AG04449 (cell line): Measurements from ENCODE around the gene ADAMTSL3.

ENCODE experiments used
- CTCF ChIA-PET: fragments of 350-600 bp; formaldehyde crosslinking; extraction: SDS; loops from one replicate; lab custom pipeline; 2021; ENCODE audit warnings: antibody characterized with exemption; lab: Yijun Ruan, JAX
- POLR2A ChIA-PET: fragments of 400-600, 350-600 bp; formaldehyde crosslinking; extraction: SDS; loops from one replicate; lab custom pipeline; 2020; ENCODE audit warnings: antibody characterized with exemption, inconsistent platforms; lab: Yijun Ruan, JAX
- DNase-seq: peaks from one replicate; pipeline ENCODE4 v3.0.0-alpha.2; 2010; ENCODE audit warnings: low read depth, low spot score
- H3K4me3 ChIP-seq: 2 replicates; pipeline ENCODE4 v1.5.1; 2011; ENCODE audit warnings: low read depth, mild to moderate bottlenecking, control low read depth, low read length
- TF ChIP-seq, protein P1 (sequence below): IDR thresholded peaks from one replicate; pipeline ENCODE4 v1.5.1; 2011; ENCODE audit warnings: mild to moderate bottlenecking, moderate library complexity, low read length, control low read depth, inconsistent platforms; ENCODE audit not compliant: insufficient read depth; ENCODE audit errors: missing control alignments

Gene ADAMTSL3

GRCh38 chr15:83984601-83985000 is 330.7 kb downstream of the ADAMTSL3 start:
- no peak for DNase-seq
- H3K4me3 ChIP-seq: no peak overlapping the region
- ChIA-PET CTCF (no interaction called here), POLR2A (no interaction called here)
- TF ChIP-seq, protein P1, sequence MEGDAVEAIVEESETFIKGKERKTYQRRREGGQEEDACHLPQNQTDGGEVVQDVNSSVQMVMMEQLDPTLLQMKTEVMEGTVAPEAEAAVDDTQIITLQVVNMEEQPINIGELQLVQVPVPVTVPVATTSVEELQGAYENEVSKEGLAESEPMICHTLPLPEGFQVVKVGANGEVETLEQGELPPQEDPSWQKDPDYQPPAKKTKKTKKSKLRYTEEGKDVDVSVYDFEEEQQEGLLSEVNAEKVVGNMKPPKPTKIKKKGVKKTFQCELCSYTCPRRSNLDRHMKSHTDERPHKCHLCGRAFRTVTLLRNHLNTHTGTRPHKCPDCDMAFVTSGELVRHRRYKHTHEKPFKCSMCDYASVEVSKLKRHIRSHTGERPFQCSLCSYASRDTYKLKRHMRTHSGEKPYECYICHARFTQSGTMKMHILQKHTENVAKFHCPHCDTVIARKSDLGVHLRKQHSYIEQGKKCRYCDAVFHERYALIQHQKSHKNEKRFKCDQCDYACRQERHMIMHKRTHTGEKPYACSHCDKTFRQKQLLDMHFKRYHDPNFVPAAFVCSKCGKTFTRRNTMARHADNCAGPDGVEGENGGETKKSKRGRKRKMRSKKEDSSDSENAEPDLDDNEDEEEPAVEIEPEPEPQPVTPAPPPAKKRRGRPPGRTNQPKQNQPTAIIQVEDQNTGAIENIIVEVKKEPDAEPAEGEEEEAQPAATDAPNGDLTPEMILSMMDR: no peak

- POLR2A ChIA-PET: no interaction called here
- CTCF ChIA-PET: no interaction called here
- DNase-seq: no peak
- TF ChIP-seq, protein P1: no peak
- no peak overlapping the region for H3K4me3 ChIP-seq
Observed at GRCh38 chr15:83991163-83991562, 337.2 kb downstream of the ADAMTSL3 start.

DNA sequence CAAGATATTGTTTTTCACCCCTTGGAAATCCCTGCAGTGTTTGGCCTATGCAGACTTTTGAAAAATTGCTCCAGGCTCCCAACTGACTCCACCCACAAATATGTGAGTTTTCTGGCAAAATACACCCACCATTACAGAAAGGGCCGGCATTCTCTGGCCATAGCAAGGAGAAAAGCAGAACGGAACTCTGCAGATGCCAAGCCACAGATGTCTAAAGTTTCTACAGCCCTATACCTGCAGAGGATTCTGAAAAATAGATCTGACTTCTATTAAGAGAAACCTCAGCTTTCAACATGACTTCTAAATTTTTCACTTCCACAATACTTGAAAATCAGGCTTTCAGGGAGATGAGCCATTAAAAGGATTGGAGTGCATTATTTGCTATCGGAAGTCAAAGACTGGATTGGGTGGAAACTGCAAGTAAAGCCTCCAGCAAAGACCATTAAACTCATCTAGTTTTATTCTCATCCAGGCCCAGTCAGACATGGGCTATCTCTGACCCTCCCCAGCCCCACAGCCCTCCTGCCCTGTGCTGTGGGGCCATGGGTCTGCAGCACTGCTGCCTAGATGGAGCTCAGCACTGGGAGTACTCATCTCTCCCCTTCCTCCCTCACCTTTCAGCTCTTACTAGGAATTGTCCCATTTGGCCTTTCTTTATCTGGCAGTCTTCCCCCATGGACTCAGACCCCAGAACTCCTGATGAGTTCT is 338.6 kb downstream of the ADAMTSL3 start:
- no peak overlapping the region for H3K4me3 ChIP-seq
- TF ChIP-seq, protein P1: no peak
- no peak for DNase-seq
- ChIA-PET POLR2A (no interaction called here), CTCF (no interaction called here)

DNA sequence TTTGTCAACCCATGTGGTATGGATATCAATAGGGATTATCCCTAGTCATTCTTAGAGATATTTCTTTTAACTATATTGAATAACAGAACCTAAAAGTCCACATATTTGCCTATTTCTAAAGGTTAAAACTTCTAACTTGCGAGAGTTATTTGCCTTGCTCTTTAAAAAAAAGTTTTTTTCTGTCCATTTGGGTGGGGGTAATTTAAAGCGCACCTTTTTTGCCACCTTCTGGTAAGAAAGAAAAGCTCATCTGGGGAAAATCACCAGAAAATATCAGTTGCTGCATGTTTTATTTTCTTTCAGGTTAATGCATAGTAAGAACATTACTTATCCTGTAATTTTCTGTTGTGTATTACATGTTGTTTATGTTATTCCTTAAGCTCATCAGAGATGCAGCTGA is 339.7 kb downstream of the ADAMTSL3 start:
- POLR2A ChIA-PET: no interaction called here
- H3K4me3 ChIP-seq: no peak overlapping the region
- DNase-seq: no peak
- TF ChIP-seq, protein P1: no peak
- CTCF ChIA-PET: no interaction called here

- no peak for DNase-seq
- CTCF ChIA-PET: no interaction called here
- POLR2A ChIA-PET: no interaction called here
- TF ChIP-seq, protein P1: no peak
- no peak overlapping the region for H3K4me3 ChIP-seq
Observed at GRCh38 chr15:83998486-83998885, 344.6 kb downstream of the ADAMTSL3 start.

DNA sequence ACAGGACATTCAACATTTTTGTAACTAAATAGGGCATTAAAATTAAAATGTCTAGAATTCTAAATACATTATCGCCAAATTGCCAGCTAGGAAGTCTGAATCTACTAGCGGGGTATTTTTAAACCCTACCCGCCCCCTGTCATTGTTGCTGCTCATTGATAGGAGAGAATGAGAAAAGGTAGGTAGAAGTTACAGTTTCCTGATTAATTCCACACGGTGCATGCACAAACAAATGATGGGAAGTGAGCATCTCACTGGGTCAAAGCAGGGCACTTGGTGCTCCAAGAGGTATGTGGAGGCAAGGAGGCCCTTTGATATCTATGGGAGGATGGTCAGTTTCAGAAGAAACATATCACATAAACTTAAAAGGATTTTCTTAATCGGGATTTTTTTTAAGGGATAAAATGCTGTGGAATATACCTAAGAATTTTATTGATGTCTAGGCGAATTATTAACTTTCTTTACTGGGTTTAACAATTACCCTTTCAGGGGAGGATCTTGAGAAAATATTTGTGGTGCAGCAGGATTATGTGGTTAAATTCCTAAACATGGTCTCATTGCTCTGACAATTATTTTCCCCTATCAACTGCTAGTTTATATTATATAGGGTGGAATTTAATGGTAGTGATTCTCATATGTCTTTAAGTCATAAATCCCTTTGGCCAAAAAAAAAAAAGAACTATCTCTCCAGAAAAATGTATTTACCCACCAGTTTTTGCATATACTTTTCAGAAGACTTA is 345.6 kb downstream of the ADAMTSL3 start:
- H3K4me3 ChIP-seq: no peak overlapping the region
- TF ChIP-seq, protein P1: no peak
- DNase-seq: no peak
- ChIA-PET POLR2A (no interaction called here), CTCF (no interaction called here)
